Measurements from ENCODE around the gene SYAP1.

Gene SYAP1

DNA sequence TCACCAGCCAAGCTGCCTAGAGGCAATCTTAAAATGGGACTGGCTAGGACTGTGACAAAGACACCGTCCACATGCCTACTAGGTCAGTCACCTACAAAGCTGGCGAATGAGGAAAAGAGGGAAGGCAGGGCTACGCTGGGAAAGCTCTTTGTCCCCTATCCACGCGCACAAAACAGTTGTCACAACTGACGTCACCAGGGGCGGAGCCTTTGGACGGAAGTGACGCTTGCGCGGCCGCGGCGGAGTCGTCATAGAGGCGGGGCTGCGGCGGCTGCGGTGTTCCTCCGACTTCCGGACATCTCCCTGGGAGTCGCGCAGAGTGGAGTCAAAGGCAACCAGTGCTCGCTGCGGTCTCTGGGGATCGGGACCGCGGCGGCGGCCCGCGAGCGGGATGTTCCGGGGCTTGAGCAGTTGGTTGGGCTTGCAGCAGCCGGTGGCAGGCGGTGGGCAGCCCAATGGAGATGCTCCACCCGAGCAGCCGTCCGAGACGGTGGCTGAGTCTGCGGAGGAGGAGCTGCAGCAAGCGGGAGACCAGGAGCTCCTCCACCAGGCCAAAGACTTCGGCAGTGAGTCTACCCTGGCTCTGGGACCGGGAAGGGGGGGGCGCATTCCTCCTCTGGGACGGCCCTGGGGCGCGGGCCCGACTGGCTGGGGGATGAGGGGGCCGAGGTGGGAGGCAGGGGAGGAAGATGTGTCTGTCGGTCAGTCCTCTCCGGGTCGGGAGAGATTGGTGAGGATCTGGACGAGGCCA is at the start of gene SYAP1:
SYAP1 (plus strand) TSS at position 279 of the 751 bp plus-strand sequence; CDS start at position 392, 113 bp downstream.
- no peaks in the 10 kb centered on the region for H3K36me3 ChIP-seq (ENCODE audit: insufficient read depth, low read depth, low read length)
- no peaks in the 10 kb centered on the region; the same call in 1 of the 2 replicates for H3K4me1 ChIP-seq (ENCODE audit: insufficient read depth, low read length)
- H3K27ac ChIP-seq (ENCODE audit: low read length), result peak within 1 kb of the TSS; percentile 87
- H3K27me3 ChIP-seq (ENCODE audit: insufficient read depth, low read length), result no peaks in the 10 kb centered on the region
- H3K9ac ChIP-seq (ENCODE audit: low read depth, low read length), result peak within 1 kb of the TSS; percentile 98
- H3K9me3 ChIP-seq (ENCODE audit: insufficient read depth, low read depth, low read length), result no peaks in the 10 kb centered on the region
- H3K4me3 ChIP-seq (ENCODE audit: low read length), result peak within 1 kb of the TSS; percentile 90

DNA sequence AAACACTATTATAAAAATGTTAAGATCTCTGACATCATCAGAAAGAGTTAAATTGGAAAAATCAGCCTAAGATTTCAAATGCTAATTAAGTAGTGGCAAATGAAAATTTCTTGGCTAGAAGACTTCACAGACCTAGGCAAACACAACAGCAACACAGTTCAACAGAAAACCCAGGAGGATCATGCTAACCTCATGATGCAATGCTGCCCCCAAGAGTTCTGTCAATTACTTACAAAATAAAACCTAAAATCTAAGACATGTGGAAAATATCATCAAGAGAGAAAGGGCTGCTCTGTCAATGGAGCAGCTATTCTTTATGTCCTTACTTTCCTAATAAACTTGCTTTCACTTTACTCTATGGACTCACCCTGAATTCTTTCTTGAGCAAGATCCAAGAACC is 48.4 kb upstream of the SYAP1 start:
- H3K4me1 ChIP-seq (ENCODE audit: insufficient read depth, low read length), result no peaks in the 10 kb centered on the region; the same call in 1 of the 2 replicates
- H3K4me3 ChIP-seq (ENCODE audit: low read length), result no peak overlapping the region
- no peaks in the 10 kb centered on the region for H3K9me3 ChIP-seq (ENCODE audit: insufficient read depth, low read depth, low read length)
- peaks cover 61% of the 10 kb centered on the region for H3K36me3 ChIP-seq (ENCODE audit: insufficient read depth, low read depth, low read length)
- H3K27me3 ChIP-seq (ENCODE audit: insufficient read depth, low read length), result no peaks in the 10 kb centered on the region
- no peak overlapping the region for H3K9ac ChIP-seq (ENCODE audit: low read depth, low read length)
- H3K27ac ChIP-seq (ENCODE audit: low read length), result no peak overlapping the region

- no peaks in the 10 kb centered on the region for H3K27me3 ChIP-seq (ENCODE audit: insufficient read depth, low read length)
- H3K9ac ChIP-seq (ENCODE audit: low read depth, low read length), result no peak overlapping the region
- no peaks in the 10 kb centered on the region for H3K4me1 ChIP-seq (ENCODE audit: insufficient read depth, low read length)
- peaks cover 72% of the 10 kb centered on the region for H3K36me3 ChIP-seq (ENCODE audit: insufficient read depth, low read depth, low read length)
- H3K9me3 ChIP-seq (ENCODE audit: insufficient read depth, low read depth, low read length), result no peaks in the 10 kb centered on the region
- no peak overlapping the region for H3K27ac ChIP-seq (ENCODE audit: low read length)
- H3K4me3 ChIP-seq (ENCODE audit: low read length), result no peak overlapping the region
Measured at GRCh38 chrX:16678689-16679088, 40.7 kb upstream of the SYAP1 start.

DNA sequence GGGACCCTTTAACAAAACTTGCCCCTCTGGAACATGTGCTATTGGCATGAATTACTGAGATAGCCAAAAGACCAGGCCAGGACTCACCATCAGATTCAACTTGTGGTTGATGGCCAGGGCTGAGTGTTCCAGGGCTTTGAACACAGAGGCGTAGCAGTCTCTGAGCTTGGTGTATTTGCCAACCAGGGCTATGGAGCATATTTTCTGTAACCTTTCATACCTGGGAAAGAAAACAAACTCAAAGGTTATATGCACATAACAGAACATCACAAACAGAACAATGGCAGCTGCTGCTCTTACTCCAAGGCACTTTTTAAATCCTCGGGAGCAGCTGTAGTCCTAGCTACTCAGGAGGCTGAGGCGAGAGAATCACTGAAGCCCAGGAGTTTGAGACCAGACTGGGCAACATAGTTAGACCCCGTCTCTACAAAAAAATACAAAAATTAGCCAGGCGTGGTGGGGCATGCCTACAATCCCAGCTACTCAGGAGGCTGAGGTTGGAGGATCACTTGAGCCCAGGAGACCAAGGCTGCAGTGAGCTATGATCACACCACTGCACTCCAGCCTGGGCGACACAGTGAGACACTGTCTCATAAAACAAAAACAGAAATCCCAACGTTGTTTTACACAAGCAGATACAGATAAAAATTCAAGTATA is 36.3 kb upstream of the SYAP1 start:
- no peak overlapping the region for H3K27ac ChIP-seq (ENCODE audit: low read length)
- no peak overlapping the region for H3K9ac ChIP-seq (ENCODE audit: low read depth, low read length)
- no peak overlapping the region for H3K4me3 ChIP-seq (ENCODE audit: low read length)
- no peaks in the 10 kb centered on the region for H3K9me3 ChIP-seq (ENCODE audit: insufficient read depth, low read depth, low read length)
- no peaks in the 10 kb centered on the region for H3K4me1 ChIP-seq (ENCODE audit: insufficient read depth, low read length)
- H3K27me3 ChIP-seq (ENCODE audit: insufficient read depth, low read length), result no peaks in the 10 kb centered on the region
- H3K36me3 ChIP-seq (ENCODE audit: insufficient read depth, low read depth, low read length), result peaks cover 70% of the 10 kb centered on the region

GRCh38 chrX:16687514-16687913 is 31.9 kb upstream of the SYAP1 start:
- Histone ChIP-seq H3K4me1 (ENCODE audit: insufficient read depth, low read length) (no peaks in the 10 kb centered on the region), H3K4me3 (ENCODE audit: low read length) (no peak overlapping the region), H3K9ac (ENCODE audit: low read depth, low read length) (no peak overlapping the region), H3K36me3 (ENCODE audit: insufficient read depth, low read depth, low read length) (peaks cover 78% of the 10 kb centered on the region), H3K27me3 (ENCODE audit: insufficient read depth, low read length) (no peaks in the 10 kb centered on the region), H3K9me3 (ENCODE audit: insufficient read depth, low read depth, low read length) (no peaks in the 10 kb centered on the region), H3K27ac (ENCODE audit: low read length) (no peak overlapping the region)

DNA sequence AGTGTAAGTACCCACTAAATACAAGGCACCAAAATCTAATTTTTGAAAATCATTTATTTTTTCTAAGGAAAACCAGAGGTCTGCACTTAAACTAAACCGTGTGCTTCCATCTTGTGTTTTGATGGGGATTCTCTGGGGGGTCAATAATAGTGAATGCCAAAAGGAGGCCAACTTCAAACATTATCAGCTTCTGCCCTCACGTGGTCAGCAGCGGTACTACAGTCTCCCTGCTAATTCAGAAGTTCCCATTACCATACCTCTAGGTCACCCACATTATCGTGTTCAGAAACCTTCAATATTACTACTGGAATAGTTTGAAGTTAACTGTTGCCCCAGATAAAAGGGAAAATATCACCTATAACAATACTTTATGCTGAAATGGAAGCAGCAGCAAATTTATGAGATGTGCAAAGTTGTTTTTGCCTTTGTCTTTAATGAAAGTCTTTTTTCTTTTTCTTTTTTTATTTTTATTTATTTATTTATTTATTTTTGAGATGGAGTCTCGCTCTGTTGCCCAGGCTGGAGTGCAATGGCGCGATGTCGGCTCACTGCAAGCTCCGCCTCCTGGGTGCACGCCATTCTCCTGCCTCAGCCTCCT is 24.2 kb upstream of the SYAP1 start:
- Histone ChIP-seq H3K9ac (ENCODE audit: low read depth, low read length) (no peak overlapping the region), H3K4me3 (ENCODE audit: low read length) (no peak overlapping the region), H3K36me3 (ENCODE audit: insufficient read depth, low read depth, low read length) (peaks cover 72% of the 10 kb centered on the region), H3K4me1 (ENCODE audit: insufficient read depth, low read length) (no peaks in the 10 kb centered on the region), H3K27ac (ENCODE audit: low read length) (no peak overlapping the region), H3K27me3 (ENCODE audit: insufficient read depth, low read length) (no peaks in the 10 kb centered on the region), H3K9me3 (ENCODE audit: insufficient read depth, low read depth, low read length) (no peaks in the 10 kb centered on the region)

- peaks cover 65% of the 10 kb centered on the region for H3K36me3 ChIP-seq (ENCODE audit: insufficient read depth, low read depth, low read length)
- H3K27ac ChIP-seq (ENCODE audit: low read length), result no peak overlapping the region
- no peak overlapping the region for H3K9ac ChIP-seq (ENCODE audit: low read depth, low read length)
- no peaks in the 10 kb centered on the region for H3K27me3 ChIP-seq (ENCODE audit: insufficient read depth, low read length)
- no peaks in the 10 kb centered on the region for H3K9me3 ChIP-seq (ENCODE audit: insufficient read depth, low read depth, low read length)
- H3K4me3 ChIP-seq (ENCODE audit: low read length), result no peak overlapping the region
- H3K4me1 ChIP-seq (ENCODE audit: insufficient read depth, low read length), result no peaks in the 10 kb centered on the region
Measured at GRCh38 chrX:16696956-16697355, 22.5 kb upstream of the SYAP1 start.

GRCh38 chrX:16699389-16699788 is 20.0 kb upstream of the SYAP1 start:
- H3K9me3 ChIP-seq (ENCODE audit: insufficient read depth, low read depth, low read length), result no peaks in the 10 kb centered on the region
- H3K4me1 ChIP-seq (ENCODE audit: insufficient read depth, low read length), result no peaks in the 10 kb centered on the region
- H3K36me3 ChIP-seq (ENCODE audit: insufficient read depth, low read depth, low read length), result peaks cover 52% of the 10 kb centered on the region
- H3K9ac ChIP-seq (ENCODE audit: low read depth, low read length), result no peak overlapping the region
- no peak overlapping the region for H3K27ac ChIP-seq (ENCODE audit: low read length)
- H3K27me3 ChIP-seq (ENCODE audit: insufficient read depth, low read length), result no peaks in the 10 kb centered on the region
- no peak overlapping the region for H3K4me3 ChIP-seq (ENCODE audit: low read length)

DNA sequence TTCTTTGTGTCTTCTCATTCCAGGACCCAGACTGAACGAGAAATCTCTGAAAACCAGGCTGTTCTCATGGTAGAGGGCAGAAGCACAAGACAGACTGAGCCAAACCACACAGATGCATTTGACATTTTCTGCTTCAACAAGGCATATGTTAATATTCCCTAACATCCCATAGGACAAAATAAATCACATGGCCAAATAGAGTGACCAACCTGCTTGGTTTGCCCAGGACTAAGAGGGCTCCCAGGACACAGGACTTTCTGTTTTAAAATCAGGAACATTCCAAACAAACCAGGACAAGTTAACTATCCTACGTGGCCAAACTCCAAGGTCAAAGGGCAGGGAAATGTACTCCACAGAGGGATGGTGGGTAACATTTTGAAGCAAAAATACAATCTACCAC is 18.7 kb upstream of the SYAP1 start:
- Histone ChIP-seq H3K36me3 (ENCODE audit: insufficient read depth, low read depth, low read length) (peaks cover 52% of the 10 kb centered on the region), H3K27ac (ENCODE audit: low read length) (no peak overlapping the region), H3K27me3 (ENCODE audit: insufficient read depth, low read length) (no peaks in the 10 kb centered on the region), H3K9ac (ENCODE audit: low read depth, low read length) (no peak overlapping the region), H3K4me3 (ENCODE audit: low read length) (no peak overlapping the region), H3K9me3 (ENCODE audit: insufficient read depth, low read depth, low read length) (no peaks in the 10 kb centered on the region), H3K4me1 (ENCODE audit: insufficient read depth, low read length) (no peaks in the 10 kb centered on the region)

DNA sequence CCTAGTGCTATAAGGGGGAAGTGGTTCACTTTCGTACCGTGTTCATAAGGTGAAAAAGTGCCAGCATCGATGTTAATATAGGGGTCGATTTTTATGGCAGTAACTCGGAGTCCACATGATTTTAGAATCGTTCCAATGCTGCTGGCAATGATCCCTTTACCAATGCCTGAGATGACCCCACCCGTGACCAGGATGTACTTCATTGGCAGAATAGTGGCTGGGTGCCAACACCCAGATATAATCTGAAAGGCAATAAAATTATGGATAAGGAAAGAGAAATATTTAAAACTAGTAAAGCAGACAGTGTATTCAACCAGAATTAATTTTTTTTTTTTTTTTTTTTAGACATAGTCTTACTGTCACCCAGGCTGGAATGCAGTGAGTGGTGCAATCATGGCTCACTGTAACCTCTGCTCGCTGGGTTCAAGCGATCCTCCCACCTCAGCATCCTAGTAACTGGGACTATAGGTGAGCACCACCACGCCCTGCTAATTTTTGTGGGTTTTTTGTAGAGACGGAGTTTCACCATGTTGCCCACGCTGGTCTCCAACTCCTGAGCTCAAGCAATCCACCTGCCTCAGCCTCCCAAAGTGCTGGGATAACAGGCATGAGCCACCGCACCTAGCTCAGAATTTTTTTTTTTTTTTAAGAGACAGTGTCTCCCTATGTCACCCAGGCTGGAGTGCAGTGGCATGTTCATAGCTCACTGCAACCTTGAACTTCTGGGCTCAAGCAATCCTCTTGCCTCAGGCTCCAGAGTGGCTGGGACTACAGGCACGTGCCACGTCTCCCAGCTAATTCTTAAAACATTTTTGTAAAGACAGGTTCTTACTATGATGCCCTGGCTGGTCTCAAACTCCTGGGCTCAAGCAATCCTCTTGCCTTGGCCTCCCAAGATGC is 16.5 kb upstream of the SYAP1 start:
- Histone ChIP-seq H3K9ac (ENCODE audit: low read depth, low read length) (no peak overlapping the region), H3K27ac (ENCODE audit: low read length) (no peak overlapping the region), H3K27me3 (ENCODE audit: insufficient read depth, low read length) (no peaks in the 10 kb centered on the region), H3K9me3 (ENCODE audit: insufficient read depth, low read depth, low read length) (no peaks in the 10 kb centered on the region), H3K4me1 (ENCODE audit: insufficient read depth, low read length) (no peaks in the 10 kb centered on the region), H3K36me3 (ENCODE audit: insufficient read depth, low read depth, low read length) (peaks cover 48% of the 10 kb centered on the region), H3K4me3 (ENCODE audit: low read length) (no peak overlapping the region)

DNA sequence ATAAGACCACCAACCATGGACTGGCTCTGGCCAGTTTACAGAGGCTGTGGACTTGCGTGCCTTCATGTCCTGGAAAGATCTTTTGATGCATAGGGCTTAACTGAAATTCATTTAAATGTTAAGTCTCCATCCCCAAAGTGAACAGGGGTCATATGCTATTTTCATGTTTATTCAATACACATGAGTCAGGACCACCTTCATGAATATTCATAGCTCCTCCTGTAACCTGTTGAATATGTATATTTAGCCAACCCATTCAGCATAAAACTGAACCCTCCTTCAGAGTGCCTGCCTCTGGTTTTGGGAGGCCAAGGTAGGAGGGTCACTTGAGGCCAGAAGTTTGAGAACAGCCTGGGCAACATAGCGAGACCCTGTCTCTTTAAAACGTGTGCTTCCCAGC is 14.0 kb upstream of the SYAP1 start:
- Histone ChIP-seq H3K36me3 (ENCODE audit: insufficient read depth, low read depth, low read length) (peaks cover 37% of the 10 kb centered on the region), H3K9ac (ENCODE audit: low read depth, low read length) (no peak overlapping the region), H3K4me3 (ENCODE audit: low read length) (no peak overlapping the region), H3K9me3 (ENCODE audit: insufficient read depth, low read depth, low read length) (no peaks in the 10 kb centered on the region), H3K27ac (ENCODE audit: low read length) (no peak overlapping the region), H3K4me1 (ENCODE audit: insufficient read depth, low read length) (no peaks in the 10 kb centered on the region), H3K27me3 (ENCODE audit: insufficient read depth, low read length) (no peaks in the 10 kb centered on the region)

All from iPS-20b (cell line).